Endothelial cell (in vitro differentiated cells): ENCODE data around the gene VNN1. TPM values are rescaled to one million over a fixed set of nuclear protein-coding genes. Genes with fewer than 3 reads are reported as not detected.
"Not testable (repeated sequence)": the region's sequence is repeated elsewhere in the genome, so short reads cannot be mapped to it uniquely, and the experiment has no call there.

Experiments used
- DNase-seq: peaks from one replicate; pipeline ENCODE4 v3.0.0; 2021; ENCODE audit warnings: low spot score
- H3K27ac Mint-ChIP-seq: one replicate; pipeline ENCODE4 v1.8.0; 2021; ENCODE audit warnings: mixed read lengths, inconsistent platforms; ENCODE audit not compliant: unreplicated experiment
- H3K27me3 Mint-ChIP-seq: one replicate; pipeline ENCODE4 v1.8.0; 2021; ENCODE audit warnings: mild to moderate bottlenecking, moderate library complexity, mixed read lengths, inconsistent platforms; ENCODE audit not compliant: unreplicated experiment
- H3K36me3 Mint-ChIP-seq: one replicate; pipeline ENCODE4 v1.8.0; 2021; ENCODE audit warnings: mild to moderate bottlenecking, low read depth, mixed read lengths, inconsistent platforms; ENCODE audit not compliant: unreplicated experiment
- H3K4me1 Mint-ChIP-seq: one replicate; pipeline ENCODE4 v1.8.0; 2021; ENCODE audit warnings: mild to moderate bottlenecking, mixed read lengths, inconsistent platforms; ENCODE audit not compliant: unreplicated experiment
- H3K4me3 Mint-ChIP-seq: one replicate; pipeline ENCODE4 v1.8.0; 2021; ENCODE audit warnings: mild to moderate bottlenecking, mixed read lengths, inconsistent platforms; ENCODE audit not compliant: unreplicated experiment
- H3K9me3 Mint-ChIP-seq: one replicate; pipeline ENCODE4 v1.8.0; 2021; ENCODE audit warnings: mixed read lengths, inconsistent platforms; ENCODE audit not compliant: unreplicated experiment
- CTCF ChIP-seq: fragments of 200-600 bp; sonication (generic); IDR thresholded peaks from one replicate; pipeline ENCODE4 v1.5.0; 2021; ENCODE audit warnings: antibody characterized with exemption; ENCODE audit not compliant: unreplicated experiment
- total RNA-seq: library from RNA; stranded (reverse); fragmentation: NEBNext Ultra II Directional; extraction: Animal tissue kit (Norgen Biotek cat#: 25700); gene quantifications from one replicate; pipeline ENCODE4 v1.2.1, GENCODE V29; 2021; ENCODE audit not compliant: unreplicated experiment

VNN1 gene
- total RNA-seq, 1 donor from 2014 or later = 1.5 TPM

GRCh38 chr6:132684272-132684671, 29.6 kb downstream of the VNN1 start:
- H3K9me3 Mint-ChIP-seq = no peaks in the 10 kb centered on the region

DNA sequence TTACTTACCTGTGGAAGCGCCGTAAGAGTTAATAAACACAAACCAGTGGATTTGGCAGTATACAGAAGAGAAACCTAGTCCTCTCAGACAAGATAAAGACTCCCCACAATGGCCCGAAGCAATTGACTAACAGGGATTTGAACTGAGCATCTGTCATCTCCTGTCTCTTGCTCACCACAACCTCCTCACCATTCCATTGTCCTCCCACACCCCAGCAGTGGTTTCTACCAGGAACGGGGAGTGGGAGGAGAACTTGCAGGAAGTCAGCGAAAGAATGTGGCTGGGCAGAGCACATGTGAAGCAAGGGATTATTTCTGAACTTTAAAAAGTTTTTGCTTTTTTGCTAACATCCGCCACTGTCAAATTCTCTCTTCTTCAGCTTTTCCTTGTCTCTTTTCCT, 30.3 kb downstream of the VNN1 start:
- TF ChIP-seq CTCF = no peak
- no peak for DNase-seq
- H3K4me1 Mint-ChIP-seq = peaks cover 20% of the 10 kb centered on the region
- H3K36me3 Mint-ChIP-seq = no peaks in the 10 kb centered on the region
- no peak overlapping the region for H3K27ac Mint-ChIP-seq
- H3K27me3 Mint-ChIP-seq = peaks cover 2% of the 10 kb centered on the region
- H3K9me3 Mint-ChIP-seq = no peaks in the 10 kb centered on the region
- H3K4me3 Mint-ChIP-seq = no peak overlapping the region

More at GRCh38 chr6:132684272-132684671, 29.6 kb downstream of the VNN1 start:
- Mint-ChIP-seq H3K4me3 (no peak overlapping the region), H3K4me1 (peaks cover 23% of the 10 kb centered on the region), H3K27ac (no peak overlapping the region), H3K27me3 (peaks cover 2% of the 10 kb centered on the region), H3K36me3 (no peaks in the 10 kb centered on the region)
- no peak for TF ChIP-seq CTCF
- no peak for DNase-seq

- H3K27ac Mint-ChIP-seq, H3K36me3 Mint-ChIP-seq, H3K27me3 Mint-ChIP-seq, H3K4me1 Mint-ChIP-seq, DNase-seq, H3K9me3 Mint-ChIP-seq, H3K4me3 Mint-ChIP-seq: not testable (repeated sequence)
These were observed 34.8 kb downstream of the VNN1 start for GRCh38 chr6:132679094-132679493.

DNA sequence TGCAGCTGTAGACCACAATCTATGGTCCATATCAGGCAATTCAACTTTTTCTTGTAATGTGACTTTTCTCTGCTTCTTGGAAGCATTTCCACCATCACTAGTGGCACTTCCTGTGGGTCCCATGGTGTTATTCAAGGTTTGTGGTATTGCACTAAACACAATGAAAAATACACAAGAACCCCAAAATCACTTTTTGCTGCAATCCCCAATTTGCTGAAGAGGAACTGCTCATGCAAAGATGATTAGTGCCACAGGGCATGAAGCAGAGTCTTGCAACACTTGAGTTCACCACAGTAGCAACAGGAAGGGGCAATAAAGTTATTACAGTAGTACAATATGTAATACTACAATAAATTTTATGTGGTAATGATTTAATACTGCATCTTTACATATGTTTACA, 38.1 kb downstream of the VNN1 start:
- Mint-ChIP-seq H3K36me3 (no peaks in the 10 kb centered on the region), H3K27ac (no peak overlapping the region), H3K9me3 (no peaks in the 10 kb centered on the region), H3K4me3 (no peak overlapping the region), H3K4me1 (no peaks in the 10 kb centered on the region), H3K27me3 (peaks cover 1% of the 10 kb centered on the region)
- TF ChIP-seq CTCF = no peak
- DNase-seq = no peak

DNA sequence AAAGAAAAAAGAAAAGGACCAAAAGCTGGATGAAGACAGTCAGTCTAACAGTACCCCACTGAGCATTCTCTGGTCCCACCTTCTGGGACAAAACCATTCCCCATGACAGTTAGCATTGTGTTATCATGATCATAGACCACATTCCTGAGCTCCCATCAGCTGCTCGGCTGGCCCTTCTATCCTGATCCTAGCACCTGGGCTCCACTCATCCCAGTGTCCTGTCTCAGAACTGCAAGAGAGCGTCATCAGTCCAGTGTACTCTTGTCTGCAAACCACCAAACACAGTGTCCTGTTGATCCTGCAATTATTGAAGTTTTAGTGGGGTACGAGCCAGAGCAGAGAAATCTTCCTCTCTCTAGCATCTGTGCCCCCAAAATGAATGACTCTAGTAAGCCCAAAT, 38.9 kb downstream of the VNN1 start:
- Mint-ChIP-seq H3K9me3 (no peaks in the 10 kb centered on the region), H3K4me1 (peaks cover under 1% of the 10 kb centered on the region), H3K27me3 (peaks cover 1% of the 10 kb centered on the region), H3K4me3 (no peak overlapping the region), H3K27ac (no peak overlapping the region), H3K36me3 (no peaks in the 10 kb centered on the region)
- TF ChIP-seq CTCF = no peak
- DNase-seq = no peak
